GDM1 (cell line): Measurements from ENCODE around the gene ST3GAL6.
"Not testable (repeated sequence)": the region's sequence is repeated elsewhere in the genome, so short reads cannot be mapped to it uniquely, and the experiment has no call there.

ENCODE experiments used
- DNase-seq: peaks from one replicate; lab custom pipeline; 2025; lab: John Stamatoyannopoulos, UW

ST3GAL6 gene

GRCh38 chr3:98805571-98805970, 42.4 kb downstream of the ST3GAL6 start:
- no peak for DNase-seq

- DNase-seq, result no peak
Observed at GRCh38 chr3:98806521-98806920, 43.4 kb downstream of the ST3GAL6 start.

- DNase-seq, result no peak
Observed at GRCh38 chr3:98807011-98807410, 43.9 kb downstream of the ST3GAL6 start.

GRCh38 chr3:98807561-98807960, 44.4 kb downstream of the ST3GAL6 start:
- DNase-seq, result no peak

- no peak for DNase-seq
Observed at GRCh38 chr3:98808071-98808470, 44.9 kb downstream of the ST3GAL6 start.

GRCh38 chr3:98809557-98809956, 46.4 kb downstream of the ST3GAL6 start:
- no peak for DNase-seq

- no peak for DNase-seq
Observed at GRCh38 chr3:98811048-98811447, 47.9 kb downstream of the ST3GAL6 start.

GRCh38 chr3:98812851-98813374, 49.8 kb downstream of the ST3GAL6 start:
- DNase-seq, result no peak

GRCh38 chr3:98814817-98815420, 51.8 kb downstream of the ST3GAL6 start:
- DNase-seq, result no peak

- no peak for DNase-seq
Observed at GRCh38 chr3:98817547-98818041, 54.5 kb downstream of the ST3GAL6 start.

GRCh38 chr3:98821063-98821462, 57.9 kb downstream of the ST3GAL6 start:
- no peak for DNase-seq

GRCh38 chr3:98823791-98824190, 60.7 kb downstream of the ST3GAL6 start:
- no peak for DNase-seq

- DNase-seq, result no peak
Observed at GRCh38 chr3:98824256-98824655, 61.1 kb downstream of the ST3GAL6 start.

GRCh38 chr3:98826126-98826525, 63.0 kb downstream of the ST3GAL6 start:
- no peak for DNase-seq

GRCh38 chr3:98827221-98827920, 64.2 kb downstream of the ST3GAL6 start:
- no peak for DNase-seq

- no peak for DNase-seq
Observed at GRCh38 chr3:98829246-98829832, 66.2 kb downstream of the ST3GAL6 start.

GRCh38 chr3:98831060-98831459, 67.9 kb downstream of the ST3GAL6 start:
- DNase-seq, result not testable (repeated sequence)

- DNase-seq, result no peak
Observed at GRCh38 chr3:98839846-98840245, 76.7 kb downstream of the ST3GAL6 start.

GRCh38 chr3:98843266-98843959, 80.3 kb downstream of the ST3GAL6 start:
- DNase-seq, result no peak
